Measurements from ENCODE around the gene JOSD2.
"Not testable (repeated sequence)": the region's sequence is repeated elsewhere in the genome, so short reads cannot be mapped to it uniquely, and the experiment has no call there.

The JOSD2 gene

DNA sequence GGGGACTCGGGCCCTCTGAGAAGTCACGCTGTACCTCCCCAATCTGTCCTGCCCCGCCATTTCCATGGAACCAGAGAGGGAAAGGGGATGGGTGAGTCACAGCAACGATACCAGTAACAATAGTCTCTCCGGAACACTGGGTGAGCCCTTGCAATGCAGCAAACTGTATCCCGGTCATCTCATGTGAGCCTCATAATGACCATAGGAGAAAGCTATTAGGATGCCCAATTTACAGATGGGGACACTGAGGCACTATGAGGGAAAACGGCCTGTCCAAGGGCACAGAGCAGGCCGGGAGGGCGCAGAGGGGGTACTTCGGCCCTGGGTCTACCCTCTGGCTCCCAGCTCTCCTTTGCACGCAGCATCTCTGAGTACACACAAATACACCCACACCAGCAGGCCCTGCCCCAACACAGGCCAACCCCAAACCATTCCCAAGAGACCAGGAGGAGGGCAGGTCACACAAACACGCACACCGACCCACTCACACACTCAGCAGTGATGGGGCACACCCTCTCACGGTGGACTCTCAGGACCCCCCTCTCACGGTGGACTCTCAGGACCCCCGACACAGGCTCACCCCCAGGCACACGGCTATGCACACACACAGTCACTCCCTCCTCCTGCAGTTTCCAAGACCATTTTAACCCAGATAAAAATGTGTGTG lies 39.1 kb upstream of the JOSD2 start:
- DNase-seq (no peak), ATAC-seq (no peak)
- no peak overlapping the region for H3K4me3 Mint-ChIP-seq
- H3K4me1 Mint-ChIP-seq: peaks cover 13% of the 10 kb centered on the region
- H3K9me3 Mint-ChIP-seq: no peaks in the 10 kb centered on the region
- peaks cover 64% of the 10 kb centered on the region for H3K27me3 Mint-ChIP-seq
- no peak overlapping the region for H3K27ac Mint-ChIP-seq

DNA sequence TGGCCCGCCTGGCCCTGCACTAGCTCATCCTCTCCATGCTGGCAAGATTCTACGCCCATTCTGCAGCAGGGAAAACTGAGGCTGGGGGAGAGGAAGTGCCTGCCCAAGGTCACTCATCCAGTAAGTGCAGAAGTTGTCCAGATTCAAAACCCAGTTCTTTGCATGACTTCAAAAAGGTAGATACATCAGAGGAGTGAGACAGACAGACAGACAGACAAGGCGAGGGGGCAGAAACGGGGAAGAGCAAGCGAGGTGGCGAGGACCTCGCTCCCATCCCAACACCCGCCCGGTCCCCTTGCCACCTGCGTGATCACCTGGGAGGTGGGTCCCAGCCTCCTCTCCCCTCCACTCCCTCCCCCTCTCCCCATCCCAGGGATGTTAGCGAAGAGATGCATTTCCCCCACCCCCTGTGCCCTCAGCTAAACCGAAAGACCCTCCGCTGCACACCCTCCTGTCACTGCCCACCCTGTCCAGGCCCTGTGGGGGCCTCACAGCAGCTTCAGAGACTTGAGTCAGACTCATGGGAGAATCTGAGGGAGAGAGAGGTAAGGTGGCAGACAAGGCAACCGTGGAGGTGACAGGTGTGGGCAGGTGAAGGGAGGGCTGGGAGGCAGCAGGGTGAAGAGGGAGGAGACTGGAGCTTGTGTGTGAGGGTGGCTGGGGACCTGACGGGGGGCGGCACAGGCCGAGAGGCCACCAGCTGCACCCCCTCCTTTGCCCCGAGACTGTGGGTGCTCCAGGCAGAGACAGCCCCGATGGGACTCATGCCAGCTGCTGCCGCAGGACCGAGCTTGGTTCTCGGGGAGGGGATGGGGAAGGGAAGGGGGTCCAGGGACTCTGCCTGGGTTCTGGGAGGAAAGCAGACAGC lies 38.3 kb upstream of the JOSD2 start:
- Mint-ChIP-seq H3K9me3 (no peaks in the 10 kb centered on the region), H3K27me3 (peaks cover 57% of the 10 kb centered on the region), H3K27ac (no peak overlapping the region), H3K4me1 (peaks cover 13% of the 10 kb centered on the region), H3K4me3 (no peak overlapping the region)
- no peak for DNase-seq
- no peak for ATAC-seq

DNA sequence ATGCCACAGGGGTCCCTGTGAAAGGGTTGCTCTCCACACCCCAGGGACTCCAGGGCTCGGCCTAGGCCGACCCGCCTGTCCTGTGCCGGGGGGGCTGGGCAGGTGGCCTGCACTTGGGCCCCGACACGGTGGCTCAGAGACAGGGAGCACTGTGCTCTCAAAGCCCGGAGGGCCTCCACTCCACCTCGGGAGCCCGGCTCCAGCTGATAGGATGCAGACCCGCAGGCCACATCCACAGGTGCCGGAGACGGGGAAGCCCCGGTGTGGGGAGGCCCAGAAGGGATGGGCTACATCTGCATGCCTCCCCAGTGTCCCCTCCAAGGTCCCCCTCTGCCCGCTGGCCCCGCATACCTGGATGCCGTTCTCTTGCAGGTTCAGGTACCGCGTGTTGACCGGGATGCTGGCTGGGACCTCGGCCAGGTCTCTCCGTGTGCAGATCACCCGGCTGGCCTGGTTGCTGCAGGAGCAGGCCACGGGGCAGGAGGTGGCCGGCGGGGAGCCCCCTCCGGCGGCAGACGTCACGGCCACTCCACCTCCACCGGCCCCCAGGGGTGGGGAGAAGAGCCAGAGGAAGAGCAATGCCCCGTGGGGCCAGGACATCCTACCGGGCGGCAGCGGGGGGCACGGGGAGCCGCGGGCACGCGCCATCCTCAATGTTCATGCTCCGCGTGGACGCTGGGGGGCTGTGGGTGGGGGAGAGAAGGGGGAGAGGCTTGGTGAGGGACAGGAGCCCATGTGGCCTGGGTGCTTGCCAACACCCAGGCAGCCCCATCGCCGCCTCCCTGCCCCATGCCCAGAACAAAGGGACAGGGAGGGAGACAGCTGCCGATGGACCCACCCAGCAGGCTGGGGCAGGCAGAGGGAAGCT lies 37.4 kb upstream of the JOSD2 start:
- Mint-ChIP-seq H3K4me1 (peaks cover 13% of the 10 kb centered on the region), H3K27me3 (peaks cover 48% of the 10 kb centered on the region)
- ATAC-seq: peak; percentile 33

DNA sequence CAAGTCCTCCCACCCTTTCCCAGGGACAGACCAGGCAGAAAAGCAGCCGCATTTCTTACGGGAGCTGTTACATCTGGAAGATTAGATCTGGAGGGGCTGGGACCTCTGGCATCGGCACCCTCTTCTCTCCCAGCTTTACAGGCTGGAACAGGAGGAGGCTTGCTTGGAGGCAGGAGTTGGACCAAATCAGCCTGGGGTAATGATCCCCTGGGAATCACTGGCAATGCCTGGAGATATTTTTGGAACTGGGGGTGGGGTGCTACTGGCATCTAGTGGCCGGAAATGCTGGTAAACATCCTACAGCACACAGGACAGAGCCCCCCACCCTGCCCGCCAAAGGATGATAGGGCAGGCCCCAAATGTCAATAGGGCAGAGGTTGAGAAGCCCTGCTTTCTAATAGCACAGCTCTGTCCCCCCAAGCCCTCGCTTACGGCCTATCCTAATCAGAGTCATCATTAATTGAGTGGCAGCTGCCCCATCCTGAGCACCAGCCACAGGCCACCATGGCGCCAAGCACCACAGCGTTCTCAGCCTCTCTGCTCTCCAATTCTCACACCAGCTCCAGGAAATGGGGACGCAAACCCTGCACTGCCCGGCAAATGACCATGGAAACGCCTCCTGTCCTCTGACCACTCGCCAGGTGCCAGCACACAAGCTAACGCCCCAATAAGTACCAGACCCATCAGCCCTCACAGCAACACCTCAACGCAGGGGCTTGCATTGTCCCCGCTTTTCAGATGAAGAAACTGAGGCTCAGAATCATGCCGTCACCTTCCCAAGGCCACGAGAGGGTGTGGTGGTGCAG lies 36.6 kb upstream of the JOSD2 start:
- no peaks in the 10 kb centered on the region for H3K9me3 Mint-ChIP-seq
- H3K27me3 Mint-ChIP-seq: peaks cover 39% of the 10 kb centered on the region
- no peak overlapping the region for H3K4me3 Mint-ChIP-seq
- ATAC-seq (no peak), DNase-seq (no peak)
- peaks cover 9% of the 10 kb centered on the region for H3K4me1 Mint-ChIP-seq
- H3K27ac Mint-ChIP-seq: peak overlapping the region in 1 of 2 donors; percentile 75

More for the DNA sequence above, 37.4 kb upstream of the JOSD2 start:
- Mint-ChIP-seq H3K27ac (no peak overlapping the region), H3K9me3 (no peaks in the 10 kb centered on the region), H3K4me3 (no peak overlapping the region)
- no peak for DNase-seq

DNA sequence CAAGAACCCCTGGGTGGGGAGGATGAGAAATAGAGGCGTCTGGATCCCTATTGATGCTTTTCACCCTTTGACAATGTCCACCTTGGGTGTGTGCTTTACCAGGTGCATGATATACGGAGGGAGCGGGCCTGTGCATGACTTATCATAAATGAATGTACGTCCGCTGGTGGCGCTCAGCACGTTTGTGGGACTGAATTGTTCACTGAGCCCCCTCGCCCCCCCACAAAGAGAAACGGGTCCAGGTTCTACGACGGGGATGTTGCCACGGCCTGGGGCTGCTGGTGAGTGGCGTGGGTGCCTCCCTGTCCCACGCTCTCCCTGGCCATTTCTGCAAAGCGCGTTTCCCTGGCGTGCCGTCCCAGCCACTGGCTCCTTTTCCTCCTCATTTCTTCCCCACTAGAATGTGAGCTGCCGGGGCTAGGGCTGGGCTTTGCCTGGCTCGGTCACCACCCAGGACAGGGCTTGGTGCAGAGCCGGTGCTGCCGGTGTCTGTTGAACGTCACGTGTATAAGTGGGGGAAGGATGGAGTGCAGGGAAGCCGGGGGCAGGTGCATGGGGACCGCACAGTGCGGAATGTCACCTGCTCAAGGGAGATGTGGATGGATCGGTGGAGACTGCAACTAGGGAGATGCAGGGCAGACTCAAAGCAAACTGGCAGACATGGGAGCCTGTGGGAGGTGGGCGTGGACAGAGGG lies 35.7 kb upstream of the JOSD2 start:
- DNase-seq (no peak), ATAC-seq (no peak)
- peaks cover under 1% of the 10 kb centered on the region for H3K4me1 Mint-ChIP-seq
- H3K27ac Mint-ChIP-seq: peak overlapping the region; percentile 28 to 75
- H3K27me3 Mint-ChIP-seq: peaks cover 30% of the 10 kb centered on the region
- no peak overlapping the region for H3K4me3 Mint-ChIP-seq
- no peaks in the 10 kb centered on the region for H3K9me3 Mint-ChIP-seq

DNA sequence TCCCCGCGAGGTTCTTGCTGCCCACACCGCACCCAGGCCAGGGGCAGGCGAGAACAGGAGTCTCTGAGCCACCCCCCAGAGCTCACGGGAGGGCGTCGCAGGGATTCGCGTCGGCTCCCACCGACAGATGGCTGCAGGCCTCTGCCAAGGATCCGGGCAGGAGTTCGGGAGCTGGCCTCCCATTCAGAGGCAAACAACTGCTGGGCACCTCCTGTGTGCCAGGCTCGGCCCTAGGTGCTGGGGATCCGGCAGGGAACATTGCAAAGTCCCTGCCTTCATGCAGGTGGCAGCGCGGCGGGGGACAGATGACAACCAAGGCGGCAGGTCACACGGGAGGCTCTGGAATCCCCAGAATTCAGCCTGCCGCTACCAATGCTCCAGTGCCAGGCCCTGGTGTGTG lies 32.0 kb upstream of the JOSD2 start:
- no peak overlapping the region for H3K27ac Mint-ChIP-seq
- no peaks in the 10 kb centered on the region for H3K9me3 Mint-ChIP-seq
- ATAC-seq (no peak), DNase-seq (no peak)
- H3K4me1 Mint-ChIP-seq: no peaks in the 10 kb centered on the region
- H3K4me3 Mint-ChIP-seq: no peak overlapping the region
- peaks cover 2% of the 10 kb centered on the region for H3K27me3 Mint-ChIP-seq

DNA sequence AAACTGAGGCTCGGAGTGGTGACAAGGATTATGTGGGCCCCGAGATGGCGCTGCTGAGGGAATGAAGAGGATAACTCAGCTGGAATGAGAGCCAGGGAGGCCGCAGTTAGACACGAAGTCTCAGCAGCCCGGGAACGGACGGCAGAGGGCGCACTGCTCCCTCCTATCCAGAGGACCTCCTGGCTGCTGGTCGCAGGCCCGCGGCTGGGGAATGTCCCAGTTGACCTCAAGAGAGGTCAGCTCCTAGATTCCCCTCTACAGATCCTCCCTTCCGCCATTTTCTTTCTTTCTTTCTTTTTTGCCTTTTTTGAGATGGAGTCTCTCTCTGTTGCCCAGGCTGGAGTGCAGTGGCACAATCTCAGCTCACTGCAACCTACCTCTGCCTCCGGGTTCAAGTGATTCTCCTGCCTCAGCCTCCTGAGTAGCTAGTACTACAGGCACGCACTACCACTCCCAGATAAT lies 26.8 kb upstream of the JOSD2 start:
- Mint-ChIP-seq H3K27ac (no peak overlapping the region), H3K4me3 (no peak overlapping the region), H3K9me3 (peaks cover 8 to 10% of the 10 kb centered on the region in 2 donors), H3K4me1 (peaks cover 12% of the 10 kb centered on the region), H3K27me3 (peaks cover 26% of the 10 kb centered on the region)
- ATAC-seq (peak; percentile 75), DNase-seq (peak; percentile 54 to 67)

DNA sequence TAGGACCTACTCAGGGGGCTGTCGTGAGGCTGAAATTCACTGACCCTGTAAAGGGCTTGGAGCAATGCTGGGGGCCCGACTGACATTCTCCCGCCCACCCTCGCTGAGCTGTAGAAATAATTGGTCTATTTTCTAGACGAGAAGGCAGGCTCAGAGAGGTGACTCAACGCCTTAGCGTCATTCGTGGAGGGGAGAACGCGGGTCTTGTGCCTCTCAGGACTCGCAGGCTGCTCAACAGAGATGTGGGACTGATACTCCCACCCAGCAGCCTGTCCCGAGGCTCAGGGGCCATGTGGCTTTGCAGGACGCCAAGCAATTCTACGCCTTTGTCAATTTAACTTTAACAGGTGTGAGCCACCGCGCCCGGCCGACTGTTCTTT lies 26.3 kb upstream of the JOSD2 start:
- Mint-ChIP-seq H3K9me3 (peaks cover 13 to 15% of the 10 kb centered on the region in 2 donors), H3K27ac (no peak overlapping the region), H3K4me3 (no peak overlapping the region), H3K4me1 (peaks cover 12% of the 10 kb centered on the region), H3K27me3 (peaks cover 31% of the 10 kb centered on the region)
- ATAC-seq (no peak), DNase-seq (no peak)

DNA sequence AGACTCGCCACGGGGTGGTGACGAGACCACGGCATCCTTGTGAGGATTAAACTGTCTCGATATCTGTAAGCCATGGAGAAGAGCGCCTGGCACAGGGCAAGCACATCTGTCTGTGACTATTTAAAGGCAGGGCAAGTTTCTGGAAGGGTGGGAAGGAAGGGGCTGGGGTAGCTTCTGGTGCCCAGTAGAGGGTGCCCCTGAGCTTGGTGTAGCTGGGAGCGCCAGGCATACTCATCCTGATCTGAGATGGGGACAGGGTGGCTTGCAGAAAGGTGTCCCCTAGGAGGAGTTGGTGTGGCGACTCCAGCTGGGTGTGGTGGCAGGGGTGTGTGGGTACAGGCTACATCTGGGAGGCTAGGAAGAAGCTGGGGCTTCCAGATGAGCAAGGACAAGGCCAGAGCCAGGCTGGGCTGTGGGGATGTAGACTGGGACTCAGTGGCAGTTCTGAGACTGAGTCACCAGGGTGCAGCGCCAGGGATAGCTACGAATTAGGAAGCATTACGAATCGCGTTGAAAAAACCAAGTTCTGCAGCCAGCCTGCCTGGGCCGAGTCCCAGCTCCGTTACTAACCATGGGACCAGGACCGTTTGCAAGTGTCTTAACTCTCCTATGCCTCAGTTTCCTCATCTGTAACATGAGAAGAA lies 25.8 kb upstream of the JOSD2 start:
- peaks cover 15 to 20% of the 10 kb centered on the region in 2 donors for H3K9me3 Mint-ChIP-seq
- no peak for ATAC-seq
- DNase-seq: no peak
- peaks cover 12% of the 10 kb centered on the region for H3K4me1 Mint-ChIP-seq
- peaks cover 36% of the 10 kb centered on the region for H3K27me3 Mint-ChIP-seq
- no peak overlapping the region for H3K4me3 Mint-ChIP-seq
- H3K27ac Mint-ChIP-seq: no peak overlapping the region

DNA sequence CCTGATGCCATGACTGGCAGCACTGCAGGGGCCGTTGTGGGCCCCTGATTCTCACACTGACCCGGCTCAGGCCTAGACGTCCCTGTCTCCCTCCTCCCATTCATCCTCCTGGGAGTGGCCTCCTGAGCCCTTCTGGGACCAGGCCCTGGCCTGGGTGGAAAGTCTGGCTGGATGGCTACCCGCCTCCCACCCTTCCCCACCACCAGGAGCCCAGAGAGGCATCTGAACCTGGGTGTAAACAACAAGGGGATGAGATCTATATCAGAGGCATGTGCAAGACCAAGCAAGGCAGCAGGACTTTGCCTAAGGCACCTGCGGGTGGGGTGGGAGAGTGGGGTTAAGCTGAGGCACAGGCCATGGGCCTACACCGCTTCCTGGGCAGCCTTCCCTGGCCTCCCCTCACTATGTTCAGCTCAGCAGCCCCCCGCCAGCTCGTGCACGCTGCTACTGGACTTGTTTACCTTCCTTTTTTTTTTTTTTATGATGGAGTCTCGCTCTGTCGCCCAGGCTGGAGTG lies 24.7 kb upstream of the JOSD2 start:
- no peak for DNase-seq
- H3K27ac Mint-ChIP-seq: no peak overlapping the region
- peaks cover 12% of the 10 kb centered on the region for H3K4me1 Mint-ChIP-seq
- H3K4me3 Mint-ChIP-seq: no peak overlapping the region
- H3K9me3 Mint-ChIP-seq: peaks cover 15 to 20% of the 10 kb centered on the region in 2 donors
- peaks cover 44% of the 10 kb centered on the region for H3K27me3 Mint-ChIP-seq
- no peak for ATAC-seq

DNA sequence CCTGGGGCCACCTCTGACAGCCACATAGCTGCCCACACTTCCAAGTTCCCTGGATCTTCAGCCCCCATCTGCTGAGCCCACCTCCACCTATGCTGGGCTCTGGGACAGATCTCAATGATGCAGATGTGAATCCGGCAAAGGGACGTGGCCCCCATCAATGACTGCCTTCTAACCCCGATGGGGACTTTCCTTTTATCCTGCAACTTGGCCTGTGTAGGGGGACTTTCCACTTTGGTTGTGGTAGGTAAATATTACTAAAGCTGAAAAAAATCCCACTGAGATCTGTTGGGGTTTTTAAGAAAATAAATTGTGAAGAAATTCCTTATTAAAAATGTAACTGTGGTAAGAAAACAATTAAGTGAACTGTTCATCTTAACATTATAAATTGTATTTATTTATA lies 23.5 kb upstream of the JOSD2 start:
- peak; percentile 64 for ATAC-seq
- no peak overlapping the region for H3K4me3 Mint-ChIP-seq
- H3K27ac Mint-ChIP-seq: no peak overlapping the region
- peaks cover 12% of the 10 kb centered on the region for H3K4me1 Mint-ChIP-seq
- peaks cover 53% of the 10 kb centered on the region for H3K27me3 Mint-ChIP-seq
- H3K9me3 Mint-ChIP-seq: peaks cover 15 to 20% of the 10 kb centered on the region in 2 donors
- DNase-seq: no peak

DNA sequence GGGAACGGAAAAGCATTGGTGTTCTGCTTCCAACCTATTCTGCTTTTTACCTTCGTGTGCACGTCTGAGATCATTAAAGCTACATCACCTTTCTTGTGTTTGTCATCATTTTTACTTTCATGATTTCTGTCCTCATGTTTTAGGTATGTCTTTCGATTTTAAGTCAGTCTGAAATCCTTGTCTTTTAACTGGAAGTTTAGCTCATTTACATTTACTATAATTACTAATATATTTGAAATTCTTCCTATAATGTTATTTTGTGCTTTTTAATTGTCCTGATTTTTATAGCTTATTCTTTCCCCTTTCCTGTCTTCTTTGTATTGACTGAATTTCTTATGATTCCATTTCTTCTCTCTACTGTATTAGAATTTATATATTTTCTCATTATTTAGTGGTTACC lies 22.0 kb upstream of the JOSD2 start:
- Mint-ChIP-seq H3K4me1 (peaks cover 12% of the 10 kb centered on the region), H3K4me3 (no peak overlapping the region), H3K9me3 (peaks cover 15 to 20% of the 10 kb centered on the region in 2 donors), H3K27ac (no peak overlapping the region), H3K27me3 (peaks cover 61% of the 10 kb centered on the region)
- DNase-seq (no peak), ATAC-seq (no peak)

DNA sequence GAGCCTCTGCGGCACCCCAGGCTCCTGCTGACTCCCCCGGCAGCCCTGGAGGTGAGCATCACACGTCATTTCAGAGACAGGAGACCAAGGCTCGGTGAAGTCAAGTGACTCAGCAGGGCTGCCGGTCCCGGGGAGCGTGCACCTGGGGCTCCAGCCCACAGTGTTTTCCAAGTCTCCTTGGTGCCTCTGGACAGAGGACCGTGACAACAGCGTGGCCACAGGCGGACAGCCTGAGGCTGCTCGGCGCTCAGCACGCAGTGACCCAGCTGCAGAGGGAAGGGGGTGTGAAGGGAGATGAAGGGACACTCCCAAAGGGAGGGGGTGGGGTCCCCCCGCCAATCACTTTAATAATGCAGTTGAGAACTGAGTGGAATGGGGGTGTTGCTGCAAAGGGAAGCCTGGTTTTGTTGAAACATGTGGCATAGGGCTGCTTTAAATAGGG lies 20.2 kb upstream of the JOSD2 start:
- peaks cover 7% of the 10 kb centered on the region for H3K4me1 Mint-ChIP-seq
- H3K27ac Mint-ChIP-seq: no peak overlapping the region
- ATAC-seq: no peak

DNA sequence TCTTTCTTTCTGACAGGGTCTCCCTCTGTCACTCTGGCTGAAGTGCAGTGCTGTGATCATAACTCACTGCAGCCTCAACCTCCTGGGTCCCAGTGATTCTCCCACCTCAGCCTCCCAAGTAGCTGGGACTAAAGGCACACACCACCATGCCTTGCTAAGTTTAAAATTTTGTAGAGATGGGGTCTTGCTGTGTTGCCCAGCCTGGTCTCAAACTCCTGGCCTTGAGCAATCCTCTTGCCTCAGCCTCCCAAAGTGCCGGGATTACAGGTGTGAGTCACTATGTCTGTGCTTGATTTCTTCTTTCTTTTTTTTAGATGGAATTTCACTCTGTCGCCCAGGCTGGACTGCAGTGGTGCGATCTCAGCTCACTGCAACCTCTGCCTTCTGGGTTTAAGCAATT lies 17.1 kb upstream of the JOSD2 start:
- peaks cover 44% of the 10 kb centered on the region for H3K27me3 Mint-ChIP-seq
- not testable (repeated sequence) for DNase-seq, H3K4me1 Mint-ChIP-seq, ATAC-seq, H3K4me3 Mint-ChIP-seq, H3K27ac Mint-ChIP-seq
- H3K9me3 Mint-ChIP-seq: peaks cover 9 to 12% of the 10 kb centered on the region in 2 donors

More for the DNA sequence above, 20.2 kb upstream of the JOSD2 start:
- H3K27me3 Mint-ChIP-seq: peaks cover 52% of the 10 kb centered on the region
- no peak for DNase-seq
- H3K4me3 Mint-ChIP-seq: no peak overlapping the region
- H3K9me3 Mint-ChIP-seq: peaks cover 15 to 20% of the 10 kb centered on the region in 2 donors

Measured in stimulated activated naive CD8-positive, alpha-beta T cell treated with anti-CD3 and anti-CD28 coated beads, Interleukin-15, amount 100 ng/mL, for 72 hours (primary cell).